HEK293T (cell line): ENCODE results near the gene MNS1.

ENCODE experiments used
- CTCF ChIA-PET: fragments of 350-600 bp; formaldehyde crosslinking; extraction: SDS; loops from one replicate; lab custom pipeline; 2021; ENCODE audit warnings: antibody characterized with exemption, inconsistent platforms; lab: Yijun Ruan, JAX
- POLR2A ChIA-PET: fragments of 350-600 bp; formaldehyde crosslinking; extraction: SDS; loops from one replicate; lab custom pipeline; 2020; ENCODE audit warnings: antibody characterized with exemption, inconsistent platforms; lab: Yijun Ruan, JAX
- DNase-seq: peaks from one replicate; pipeline ENCODE4 v3.0.0; 2012; ENCODE audit warnings: mixed read lengths; ENCODE audit errors: extremely low spot score
- ARNT ChIP-seq: fragments of 450-650 bp; IDR thresholded peaks from 2 replicates; pipeline ENCODE4 v1.6.1; 2017; ENCODE audit warnings: mild to moderate bottlenecking
- BHLHE40 ChIP-seq: fragments of 450-650 bp; IDR thresholded peaks from 2 replicates; pipeline ENCODE4 v1.6.1; 2016; ENCODE audit warnings: mild to moderate bottlenecking, moderate library complexity, borderline replicate concordance
- CTBP1 ChIP-seq: fragments of 450-650 bp; IDR thresholded peaks from 2 replicates; pipeline ENCODE4 v1.6.1; 2016; ENCODE audit warnings: borderline replicate concordance
- ELF4 ChIP-seq: fragments of 450-650 bp; IDR thresholded peaks from 2 replicates; pipeline ENCODE4 v1.6.1; 2017; ENCODE audit warnings: antibody characterized with exemption
- FOXA1 ChIP-seq: fragments of 450-650 bp; IDR thresholded peaks from 2 replicates; pipeline ENCODE4 v1.6.1; 2016; ENCODE audit warnings: mild to moderate bottlenecking
- FOXK2 ChIP-seq: fragments of 450-650 bp; IDR thresholded peaks from 2 replicates; pipeline ENCODE4 v1.6.1; 2016; ENCODE audit warnings: mild to moderate bottlenecking
- FOXM1 ChIP-seq: fragments of 450-650 bp; IDR thresholded peaks from 2 replicates; pipeline ENCODE4 v1.6.1; 2017; ENCODE audit warnings: mild to moderate bottlenecking, borderline replicate concordance
- HDGF ChIP-seq: fragments of 450-650 bp; IDR thresholded peaks from 2 replicates; pipeline ENCODE4 v1.6.1; 2017; ENCODE audit warnings: antibody characterized with exemption, borderline replicate concordance
- L3MBTL2 ChIP-seq: fragments of 450-650 bp; conservative IDR thresholded peaks from 2 replicates; pipeline ENCODE4 v1.6.1; 2016; ENCODE audit warnings: mild to moderate bottlenecking
- LEF1 ChIP-seq: fragments of 450-650 bp; IDR thresholded peaks from 2 replicates; pipeline ENCODE4 v1.6.1; 2017; ENCODE audit warnings: mild to moderate bottlenecking, borderline replicate concordance
- NFRKB ChIP-seq: fragments of 450-650 bp; IDR thresholded peaks from 2 replicates; pipeline ENCODE4 v1.6.1; 2016; ENCODE audit warnings: mild to moderate bottlenecking, moderate library complexity
- SP1 ChIP-seq: fragments of 450-650 bp; IDR thresholded peaks from 2 replicates; pipeline ENCODE4 v1.6.1; 2017
- SUZ12 ChIP-seq: fragments of 450-650 bp; IDR thresholded peaks from 2 replicates; pipeline ENCODE4 v1.6.1; 2016; ENCODE audit warnings: mild to moderate bottlenecking
- TARDBP ChIP-seq: fragments of 450-650 bp; IDR thresholded peaks from 2 replicates; pipeline ENCODE4 v1.6.1; 2016
- ZNF384 ChIP-seq: fragments of 450-650 bp; IDR thresholded peaks from 2 replicates; pipeline ENCODE4 v1.6.1; 2016
- TF ChIP-seq, protein P1 (sequence below): fragments of 450-650 bp; IDR thresholded peaks from 2 replicates; pipeline ENCODE4 v1.6.1; 2016

Gene MNS1

DNA sequence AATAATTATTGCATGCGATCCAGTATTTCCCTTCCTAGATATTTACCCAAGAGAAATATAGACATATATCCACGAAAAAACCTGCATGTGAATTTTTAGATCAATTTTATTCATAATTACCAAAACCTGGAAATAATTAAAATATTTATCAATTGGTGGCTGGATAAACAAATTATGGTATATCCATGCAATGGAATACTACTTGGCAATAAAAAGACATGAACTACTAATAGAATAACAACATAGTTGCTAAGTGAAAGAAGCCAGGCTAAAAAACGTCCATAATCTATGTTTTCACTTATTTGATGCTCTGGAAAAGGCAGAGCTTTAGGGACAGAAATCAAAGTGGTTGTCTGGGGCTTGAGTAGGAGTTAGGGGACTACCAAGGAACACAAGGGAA, 79.0 kb downstream of the MNS1 start:
- POLR2A ChIA-PET: no interaction called here
- CTCF ChIA-PET: no interaction called here
- DNase-seq: no peak
- TF ChIP-seq BHLHE40 (no peak), ZNF384 (no peak), NFRKB (no peak), LEF1 (no peak), FOXM1 (no peak), TARDBP (no peak), CTBP1 (no peak), FOXA1 (no peak), HDGF (no peak), SUZ12 (no peak), L3MBTL2 (no peak), FOXK2 (no peak), SP1 (no peak), ARNT (no peak)
- TF ChIP-seq, protein P1, sequence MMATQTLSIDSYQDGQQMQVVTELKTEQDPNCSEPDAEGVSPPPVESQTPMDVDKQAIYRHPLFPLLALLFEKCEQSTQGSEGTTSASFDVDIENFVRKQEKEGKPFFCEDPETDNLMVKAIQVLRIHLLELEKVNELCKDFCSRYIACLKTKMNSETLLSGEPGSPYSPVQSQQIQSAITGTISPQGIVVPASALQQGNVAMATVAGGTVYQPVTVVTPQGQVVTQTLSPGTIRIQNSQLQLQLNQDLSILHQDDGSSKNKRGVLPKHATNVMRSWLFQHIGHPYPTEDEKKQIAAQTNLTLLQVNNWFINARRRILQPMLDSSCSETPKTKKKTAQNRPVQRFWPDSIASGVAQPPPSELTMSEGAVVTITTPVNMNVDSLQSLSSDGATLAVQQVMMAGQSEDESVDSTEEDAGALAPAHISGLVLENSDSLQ: no peak

DNA sequence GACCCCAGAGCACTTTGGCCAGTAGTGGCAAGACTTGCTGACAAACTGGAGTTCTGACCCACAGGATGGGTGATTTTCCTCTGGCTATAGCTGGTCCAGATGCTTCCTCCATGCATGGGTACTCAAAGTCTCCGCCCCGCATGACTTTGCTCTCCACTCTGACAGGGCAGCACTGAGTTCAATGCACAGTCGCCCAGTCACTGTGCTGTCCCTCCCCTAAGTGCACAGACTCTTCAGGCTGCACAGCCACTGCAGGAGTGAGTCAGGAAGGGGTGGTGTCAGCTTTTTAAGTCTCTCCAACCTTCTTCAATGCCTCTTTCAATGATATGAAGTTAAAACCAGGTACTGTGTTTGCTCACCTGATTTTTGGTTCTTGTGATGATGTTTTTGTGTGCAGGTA, 81.9 kb downstream of the MNS1 start:
- DNase-seq: no peak
- TF ChIP-seq L3MBTL2 (no peak), BHLHE40 (no peak), LEF1 (no peak), FOXM1 (no peak), ARNT (no peak), ZNF384 (no peak), ELF4 (no peak), FOXA1 (no peak), FOXK2 (no peak), TARDBP (no peak), CTBP1 (no peak), SP1 (no peak)
- TF ChIP-seq, protein P1: no peak
- CTCF ChIA-PET: no interaction called here
- POLR2A ChIA-PET: no interaction called here
